ENCODE measurements around the gene BPIFB2.

Gene BPIFB2

GRCh38 chr20:33014336-33015113 is 7.0 kb downstream of the BPIFB2 start:
- no peak for TF ChIP-seq GATA2 (IDR thresholded peaks at IDR 0.05; ENCODE audit: low read depth, low read length)
- TF ChIP-seq GATA3 (IDR thresholded peaks at IDR 0.05; ENCODE audit: low read depth, low read length), result no peak

GRCh38 chr20:33015114-33015484 is 7.6 kb downstream of the BPIFB2 start:
- TF ChIP-seq GATA3 (IDR thresholded peaks at IDR 0.05; ENCODE audit: low read depth, low read length) (no peak), GATA2 (IDR thresholded peaks at IDR 0.05; ENCODE audit: low read depth, low read length) (no peak)

- no peak for TF ChIP-seq GATA2 (IDR thresholded peaks at IDR 0.05; ENCODE audit: low read depth, low read length)
- TF ChIP-seq GATA3 (IDR thresholded peaks at IDR 0.05; ENCODE audit: low read depth, low read length), result no peak
These were observed 8.4 kb downstream of the BPIFB2 start for GRCh38 chr20:33015700-33016580.

GRCh38 chr20:33016581-33017109 is 9.1 kb downstream of the BPIFB2 start:
- TF ChIP-seq GATA3 (IDR thresholded peaks at IDR 0.05; ENCODE audit: low read depth, low read length) (no peak), GATA2 (IDR thresholded peaks at IDR 0.05; ENCODE audit: low read depth, low read length) (no peak)

GRCh38 chr20:33017542-33017941 is 10.0 kb downstream of the BPIFB2 start:
- TF ChIP-seq GATA2 (IDR thresholded peaks at IDR 0.05; ENCODE audit: low read depth, low read length) (no peak), GATA3 (IDR thresholded peaks at IDR 0.05; ENCODE audit: low read depth, low read length) (no peak)

GRCh38 chr20:33018169-33018931 is 10.8 kb downstream of the BPIFB2 start:
- TF ChIP-seq GATA2 (IDR thresholded peaks at IDR 0.05; ENCODE audit: low read depth, low read length) (no peak), GATA3 (IDR thresholded peaks at IDR 0.05; ENCODE audit: low read depth, low read length) (no peak)

- TF ChIP-seq GATA3 (IDR thresholded peaks at IDR 0.05; ENCODE audit: low read depth, low read length) (no peak), GATA2 (IDR thresholded peaks at IDR 0.05; ENCODE audit: low read depth, low read length) (no peak)
These were observed 12.2 kb downstream of the BPIFB2 start for GRCh38 chr20:33019465-33020277.

GRCh38 chr20:33020278-33021161 is 13.0 kb downstream of the BPIFB2 start:
- TF ChIP-seq GATA2 (IDR thresholded peaks at IDR 0.05; ENCODE audit: low read depth, low read length), result no peak

GRCh38 chr20:33021879-33022278 is 14.4 kb downstream of the BPIFB2 start:
- TF ChIP-seq GATA2 (IDR thresholded peaks at IDR 0.05; ENCODE audit: low read depth, low read length) (no peak), GATA3 (IDR thresholded peaks at IDR 0.05; ENCODE audit: low read depth, low read length) (no peak)

- TF ChIP-seq GATA2 (IDR thresholded peaks at IDR 0.05; ENCODE audit: low read depth, low read length), result no peak
- TF ChIP-seq GATA3 (IDR thresholded peaks at IDR 0.05; ENCODE audit: low read depth, low read length), result no peak
These were observed 14.8 kb downstream of the BPIFB2 start for GRCh38 chr20:33022289-33022688.

- TF ChIP-seq GATA3 (IDR thresholded peaks at IDR 0.05; ENCODE audit: low read depth, low read length) (no peak), GATA2 (IDR thresholded peaks at IDR 0.05; ENCODE audit: low read depth, low read length) (no peak)
These were observed 15.4 kb downstream of the BPIFB2 start for GRCh38 chr20:33022694-33023438.
